NCI-H1694 treated with DMSO at 0.1 percent for 48 hours (cell line): ENCODE data around the gene SLC44A5.
"Not testable (repeated sequence)": the region's sequence is repeated elsewhere in the genome, so short reads cannot be mapped to it uniquely, and the experiment has no call there.

Experiments
- DNase-seq: peaks from one replicate; lab custom pipeline; 2025; lab: John Stamatoyannopoulos, UW

The SLC44A5 gene

GRCh38 chr1:75449998-75450397 is 160.9 kb downstream of the SLC44A5 start:
- no peak for DNase-seq

- DNase-seq: no peak
Observed at GRCh38 chr1:75444220-75444619, 166.7 kb downstream of the SLC44A5 start.

GRCh38 chr1:75440274-75440673 is 170.6 kb downstream of the SLC44A5 start:
- no peak for DNase-seq

GRCh38 chr1:75438355-75438754 is 172.6 kb downstream of the SLC44A5 start:
- DNase-seq: no peak

- no peak for DNase-seq
Observed at GRCh38 chr1:75431843-75432242, 179.1 kb downstream of the SLC44A5 start.

- DNase-seq: no peak
Observed at GRCh38 chr1:75430526-75430925, 180.4 kb downstream of the SLC44A5 start.

- DNase-seq: no peak
Observed at GRCh38 chr1:75426688-75427087, 184.2 kb downstream of the SLC44A5 start.

- no peak for DNase-seq
Observed at GRCh38 chr1:75425001-75425650, 185.8 kb downstream of the SLC44A5 start.

GRCh38 chr1:75423616-75424015 is 187.3 kb downstream of the SLC44A5 start:
- DNase-seq: no peak

- no peak for DNase-seq
Observed at GRCh38 chr1:75423136-75423535, 187.8 kb downstream of the SLC44A5 start.

GRCh38 chr1:75421371-75421770 is 189.5 kb downstream of the SLC44A5 start:
- no peak for DNase-seq

- no peak for DNase-seq
Observed at GRCh38 chr1:75415187-75415586, 195.7 kb downstream of the SLC44A5 start.

- DNase-seq: no peak
Observed at GRCh38 chr1:75412616-75413015, 198.3 kb downstream of the SLC44A5 start.

- DNase-seq: not testable (repeated sequence)
Observed at GRCh38 chr1:75404681-75405080, 206.2 kb downstream of the SLC44A5 start.

GRCh38 chr1:75403147-75403646 is 207.7 kb downstream of the SLC44A5 start:
- not testable (repeated sequence) for DNase-seq

GRCh38 chr1:75400716-75401115 is 210.2 kb downstream of the SLC44A5 start:
- no peak for DNase-seq

- DNase-seq: no peak
Observed at GRCh38 chr1:75396745-75397144, 214.2 kb downstream of the SLC44A5 start.

GRCh38 chr1:75396260-75396659 is 214.7 kb downstream of the SLC44A5 start:
- no peak for DNase-seq

GRCh38 chr1:75394386-75395139 is 216.4 kb downstream of the SLC44A5 start:
- DNase-seq: no peak

GRCh38 chr1:75392278-75392677 is 218.6 kb downstream of the SLC44A5 start:
- DNase-seq: no peak

- peak; percentile 56 for DNase-seq
Observed at GRCh38 chr1:75375476-75376447, 235.2 kb downstream of the SLC44A5 start.

GRCh38 chr1:75373542-75374159 is 237.3 kb downstream of the SLC44A5 start:
- DNase-seq: no peak
